ENCODE results near the gene AEBP2. TPM values are rescaled to one million over a fixed set of nuclear protein-coding genes. Genes with fewer than 3 reads are reported as not detected.
"Not testable (repeated sequence)": the region's sequence is repeated elsewhere in the genome, so short reads cannot be mapped to it uniquely, and the experiment has no call there.

AEBP2 gene, protein sequence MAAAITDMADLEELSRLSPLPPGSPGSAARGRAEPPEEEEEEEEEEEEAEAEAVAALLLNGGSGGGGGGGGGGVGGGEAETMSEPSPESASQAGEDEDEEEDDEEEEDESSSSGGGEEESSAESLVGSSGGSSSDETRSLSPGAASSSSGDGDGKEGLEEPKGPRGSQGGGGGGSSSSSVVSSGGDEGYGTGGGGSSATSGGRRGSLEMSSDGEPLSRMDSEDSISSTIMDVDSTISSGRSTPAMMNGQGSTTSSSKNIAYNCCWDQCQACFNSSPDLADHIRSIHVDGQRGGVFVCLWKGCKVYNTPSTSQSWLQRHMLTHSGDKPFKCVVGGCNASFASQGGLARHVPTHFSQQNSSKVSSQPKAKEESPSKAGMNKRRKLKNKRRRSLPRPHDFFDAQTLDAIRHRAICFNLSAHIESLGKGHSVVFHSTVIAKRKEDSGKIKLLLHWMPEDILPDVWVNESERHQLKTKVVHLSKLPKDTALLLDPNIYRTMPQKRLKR
- total RNA-seq (10 to 100 TPM; 28.2 to 31.5 TPM), polyA plus RNA-seq (ENCODE audit: insufficient read length in 6 of 6) (10 to 100 TPM; 51.9 to 58.6 (median 55.4) TPM)
- long read RNA-seq, donor 1, full-length matches to known transcripts, result 7 of 27 reads
- long read RNA-seq, donor 1, partial matches to known transcripts, result 20 of 27 reads
- long read RNA-seq, donor 1, other reads (novel, unspliced or antisense), result 0 of 27 reads
- long read RNA-seq, donor 2, full-length matches to known transcripts, result 7 of 12 reads
- long read RNA-seq, donor 2, partial matches to known transcripts, result 5 of 12 reads
- long read RNA-seq, donor 2, other reads (novel, unspliced or antisense), result 0 of 12 reads
- long read RNA-seq, donor 3, full-length matches to known transcripts, result 6 of 30 reads
- long read RNA-seq, donor 3, partial matches to known transcripts, result 24 of 30 reads
- long read RNA-seq, donor 3, other reads (novel, unspliced or antisense), result 0 of 30 reads
- long read RNA-seq, donor 4, result 0 reads
- long read RNA-seq, donor 5, full-length matches to known transcripts, result 4 of 4 reads
- long read RNA-seq, donor 5, partial matches to known transcripts, result 0 of 4 reads
- long read RNA-seq, donor 5, other reads (novel, unspliced or antisense), result 0 of 4 reads
- long read RNA-seq, donor 6, full-length matches to known transcripts, result 4 of 10 reads
- long read RNA-seq, donor 6, partial matches to known transcripts, result 6 of 10 reads
- long read RNA-seq, donor 6, other reads (novel, unspliced or antisense), result 0 of 10 reads
- long read RNA-seq, donor 7, result 0 reads
- long read RNA-seq, donor 8, full-length matches to known transcripts, result 4 of 10 reads
- long read RNA-seq, donor 8, partial matches to known transcripts, result 6 of 10 reads
- long read RNA-seq, donor 8, other reads (novel, unspliced or antisense), result 0 of 10 reads
- long read RNA-seq, donor 9, result 0 reads
- long read RNA-seq, donor 10, result 0 reads
- long read RNA-seq, donor 11, full-length matches to known transcripts, result 3 of 3 reads
- long read RNA-seq, donor 11, partial matches to known transcripts, result 0 of 3 reads
- long read RNA-seq, donor 11, other reads (novel, unspliced or antisense), result 0 of 3 reads
- long read RNA-seq, donor 12, full-length matches to known transcripts, result 5 of 5 reads
- long read RNA-seq, donor 12, partial matches to known transcripts, result 0 of 5 reads
- long read RNA-seq, donor 12, other reads (novel, unspliced or antisense), result 0 of 5 reads

DNA sequence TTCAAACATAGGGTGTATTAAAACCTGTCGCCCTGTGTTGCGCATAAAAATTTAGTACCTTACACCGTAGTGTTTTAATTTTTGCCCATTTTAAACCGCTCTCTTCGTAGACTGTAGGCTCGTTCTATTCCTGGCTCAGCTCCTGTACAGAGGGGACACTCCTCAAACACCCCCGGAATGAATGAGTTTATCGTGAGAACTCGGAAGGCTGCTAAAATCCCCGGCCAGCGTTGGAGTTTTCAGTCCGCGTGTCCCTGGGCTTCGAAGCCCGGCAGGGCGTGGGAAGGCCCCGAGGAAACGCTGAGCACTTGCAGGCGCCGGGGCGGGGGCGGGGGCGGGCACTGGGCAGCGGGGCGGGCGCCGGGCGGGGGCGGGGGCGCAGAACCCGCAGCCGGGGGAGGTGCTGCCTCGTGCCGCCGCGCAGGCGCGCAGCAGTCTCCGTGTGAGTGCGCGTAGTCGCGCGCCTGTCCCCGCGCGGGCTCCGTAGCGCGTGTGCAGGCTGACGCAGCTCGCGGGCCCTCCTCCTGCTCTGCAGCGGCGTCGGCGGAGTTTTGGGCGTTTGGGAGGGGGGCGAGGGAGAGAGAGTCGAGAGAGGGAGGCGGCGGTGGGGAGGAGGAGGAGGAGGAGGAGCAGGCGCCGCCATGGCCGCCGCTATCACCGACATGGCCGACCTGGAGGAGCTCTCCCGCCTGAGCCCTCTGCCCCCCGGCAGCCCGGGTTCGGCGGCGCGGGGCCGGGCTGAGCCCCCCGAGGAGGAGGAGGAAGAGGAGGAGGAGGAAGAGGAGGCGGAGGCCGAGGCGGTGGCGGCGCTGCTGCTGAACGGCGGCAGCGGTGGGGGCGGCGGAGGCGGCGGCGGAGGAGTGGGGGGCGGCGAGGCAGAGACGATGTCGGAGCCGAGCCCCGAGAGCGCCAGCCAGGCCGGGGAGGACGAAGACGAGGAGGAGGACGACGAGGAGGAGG is at the start of gene AEBP2:
TSS of gene AEBP2 (plus strand) at position 434 of the 960 bp plus-strand sequence. CDS start at position 642, 208 bp downstream.
- DNase-seq, result peak; percentile 91 to 98 (median 96)
- Histone ChIP-seq H3K36me3 (peaks cover 0 to 9% of the 10 kb centered on the region in 2 donors), H3K4me3 (peak within 1 kb of the TSS; percentile 95 to 98), H3K27ac (peak within 1 kb of the TSS; percentile 89 to 90), H3K27me3 (no peaks in the 10 kb centered on the region), H3K4me1 (peaks cover 11 to 32% of the 10 kb centered on the region in 2 donors), H3K9me3 (peaks cover 0 to 5% of the 10 kb centered on the region in 2 donors)
- ATAC-seq, result peak; percentile 96
- TF ChIP-seq CTCF (IDR thresholded peaks at IDR 0.05), result no peak
- intact Hi-C loops (cut with DNase I), result no loop called here

DNA sequence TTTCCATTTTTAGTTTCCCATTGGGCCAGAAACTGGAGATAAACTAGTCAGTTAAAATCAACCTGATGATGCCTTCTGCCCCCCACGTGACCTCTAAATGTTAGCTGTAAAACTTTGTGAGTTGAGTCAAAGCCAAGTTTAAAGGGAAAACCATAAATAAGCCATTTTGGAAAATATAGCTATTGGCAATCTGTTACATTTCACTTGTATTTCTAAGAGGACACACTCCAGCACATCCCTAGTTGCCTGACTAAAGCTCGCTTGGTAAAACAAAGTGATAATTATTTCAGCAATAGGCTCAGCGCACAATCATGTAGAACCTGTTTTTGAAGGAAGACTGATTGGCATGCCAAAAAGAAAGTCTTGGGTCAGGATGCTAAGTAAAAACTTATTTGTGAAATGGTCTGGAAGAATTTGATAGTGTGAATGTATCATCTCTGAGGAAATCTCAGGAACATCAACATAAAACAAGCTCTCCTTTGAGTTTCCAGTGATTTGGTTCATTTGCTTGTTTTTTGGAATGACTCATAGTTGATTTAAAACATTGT is 49.2 kb upstream of the AEBP2 start:
- ATAC-seq (no peak), DNase-seq (no peak)
- intact Hi-C loops (cut with DNase I), result no loop called here
- Histone ChIP-seq H3K9me3 (no peaks in the 10 kb centered on the region), H3K4me3 (no peak overlapping the region), H3K27ac (no peak overlapping the region), H3K27me3 (no peaks in the 10 kb centered on the region), H3K4me1 (no peaks in the 10 kb centered on the region), H3K36me3 (no peaks in the 10 kb centered on the region)
- TF ChIP-seq CTCF (IDR thresholded peaks at IDR 0.05), result no peak

DNA sequence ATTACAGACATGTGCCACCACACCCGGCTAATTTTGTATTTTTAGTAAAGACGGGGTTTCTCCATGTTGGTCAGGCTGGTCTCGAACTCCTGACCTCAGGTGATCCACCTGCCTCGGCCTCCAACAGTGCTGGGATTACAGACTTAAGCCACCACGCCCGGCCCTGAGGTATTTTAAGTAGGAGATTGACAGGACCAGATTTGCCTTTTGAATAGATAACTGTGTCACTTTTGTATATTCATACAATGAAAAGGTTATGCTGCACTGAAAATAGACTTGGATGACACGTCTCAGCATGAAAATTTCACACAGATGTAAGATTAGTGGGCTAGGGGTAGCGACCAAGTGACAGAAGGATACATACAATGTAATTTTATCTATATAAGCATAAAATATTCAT is 46.6 kb upstream of the AEBP2 start:
- H3K9me3 ChIP-seq; H3K4me3 ChIP-seq; intact Hi-C loops (cut with DNase I); H3K36me3 ChIP-seq; H3K4me1 ChIP-seq; DNase-seq; H3K27ac ChIP-seq; ATAC-seq; H3K27me3 ChIP-seq: not testable (repeated sequence)

DNA sequence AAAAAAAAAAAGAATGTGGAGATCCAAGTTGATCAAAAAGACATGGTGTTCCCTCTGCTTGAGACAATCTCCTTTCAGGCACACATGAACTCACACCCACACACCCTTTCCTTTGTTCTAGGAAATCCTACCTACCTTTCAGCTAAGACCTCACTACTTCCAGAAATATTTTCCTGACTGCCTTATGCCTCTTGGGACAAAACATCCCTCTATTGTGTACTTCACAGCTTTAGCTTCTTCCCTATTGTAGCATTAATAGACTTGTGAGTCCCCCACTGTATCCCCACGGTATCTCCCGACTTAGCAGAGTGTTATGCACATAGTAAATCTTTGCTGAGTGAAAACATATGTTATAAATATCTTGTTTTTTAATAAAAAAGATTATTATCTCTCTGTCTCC is 44.9 kb upstream of the AEBP2 start:
- Histone ChIP-seq H3K36me3 (no peaks in the 10 kb centered on the region), H3K4me3 (no peak overlapping the region), H3K9me3 (no peaks in the 10 kb centered on the region), H3K27ac (no peak overlapping the region), H3K27me3 (no peaks in the 10 kb centered on the region), H3K4me1 (no peaks in the 10 kb centered on the region)
- DNase-seq, result no peak
- ATAC-seq, result no peak
- intact Hi-C loops (cut with DNase I), result no loop called here
- no peak for TF ChIP-seq CTCF (IDR thresholded peaks at IDR 0.05)

Data from left lung (tissue), 14 donors.